Measurements from ENCODE around the gene ARL4D.
A peak's percentile ranks its signal among the peaks of the same experiment; 100 is the strongest.
"Not testable (repeated sequence)": the region's sequence is repeated elsewhere in the genome, so short reads cannot be mapped to it uniquely, and the experiment has no call there.

ARL4D gene

GRCh38 chr17:43398724-43399595 lies at the start of gene ARL4D:
Gene ARL4D (plus strand): TSS chr17:43398993. CDS start chr17:43399733, 740 bp downstream.
- peak; percentile 50 to 74 for DNase-seq

GRCh38 chr17:43349142-43349541 lies 49.7 kb upstream of the ARL4D start:
- DNase-seq = no peak

DNA sequence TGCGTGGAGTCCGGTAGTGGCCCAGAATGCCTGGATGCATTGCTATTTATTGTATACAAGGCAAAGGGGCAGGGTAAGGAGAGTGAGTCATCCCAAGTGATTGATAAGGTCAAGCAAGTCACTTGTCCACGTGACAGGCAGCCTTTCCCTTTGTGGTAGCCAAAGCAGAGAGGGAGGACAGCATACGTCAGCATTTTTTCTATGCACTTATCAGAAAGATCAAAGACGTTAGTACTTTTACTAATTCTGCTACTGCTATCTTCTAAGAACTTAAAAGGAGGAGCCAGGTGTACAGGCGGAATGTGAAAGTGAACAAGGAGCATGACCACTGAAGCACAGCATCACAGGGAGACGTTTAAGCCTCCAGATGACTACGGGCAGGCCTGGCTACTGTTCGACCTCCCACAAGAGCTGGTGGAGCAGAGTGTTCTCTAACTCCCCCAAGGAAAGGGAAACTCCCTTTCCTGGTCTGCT lies 47.9 kb upstream of the ARL4D start:
- DNase-seq = no peak

- no peak for DNase-seq
These were observed 47.1 kb upstream of the ARL4D start for GRCh38 chr17:43351691-43352090.

DNA sequence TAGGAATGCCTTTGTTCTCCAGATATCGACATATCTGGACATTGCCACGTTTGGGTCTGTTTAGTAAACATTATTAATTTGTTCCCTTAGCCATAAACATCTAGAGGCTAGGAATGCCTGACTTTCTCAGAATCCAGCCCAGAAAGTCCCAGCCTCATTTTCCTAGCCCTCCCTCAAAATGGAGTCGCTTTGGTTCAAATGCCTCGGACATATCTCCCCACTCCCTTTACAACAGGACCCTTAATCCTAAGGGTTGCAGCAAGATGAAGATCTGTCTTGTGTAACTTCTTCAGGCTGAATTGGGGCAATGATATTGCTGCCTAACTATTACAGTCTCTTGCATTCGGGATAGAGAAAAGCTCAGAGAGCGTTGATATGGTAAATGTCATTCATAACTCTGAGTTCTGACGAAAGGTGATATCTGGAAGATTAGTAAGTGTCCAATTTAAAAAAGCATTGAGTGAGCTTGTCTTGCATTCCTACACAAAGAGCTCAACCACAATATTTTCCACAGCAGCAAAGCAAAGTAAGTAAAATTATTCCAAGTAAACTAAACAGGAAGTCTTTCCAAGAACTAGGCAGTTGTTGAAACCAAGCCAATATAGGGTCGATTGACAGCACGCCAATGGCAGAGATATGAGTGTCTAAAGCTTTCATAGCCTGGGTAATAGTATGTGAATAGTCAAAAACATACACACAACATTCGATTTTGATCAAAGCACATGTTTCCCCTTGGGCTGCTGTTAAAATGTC lies 46.0 kb upstream of the ARL4D start:
- DNase-seq = no peak

GRCh38 chr17:43353393-43353792 lies 45.4 kb upstream of the ARL4D start:
- DNase-seq = no peak

DNA sequence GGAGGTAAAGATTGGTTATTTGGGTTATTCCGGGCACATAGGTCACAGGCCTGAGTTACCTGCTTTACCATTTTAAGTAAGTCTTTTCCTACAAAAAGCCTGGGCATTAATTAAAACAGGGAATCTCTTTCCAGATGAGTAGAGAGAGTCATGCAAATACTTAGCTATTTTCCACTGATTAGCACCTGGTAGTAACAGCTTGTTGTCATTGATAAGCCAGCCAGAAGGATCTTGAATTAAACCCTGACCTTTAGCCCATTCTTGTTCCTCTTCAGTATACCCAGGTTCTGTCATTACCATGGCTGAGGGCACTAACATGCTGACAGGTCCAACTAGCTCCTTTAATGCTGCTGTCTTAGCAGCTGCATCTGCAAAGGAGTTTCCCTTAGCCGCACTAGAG lies 44.4 kb upstream of the ARL4D start:
- no peak for DNase-seq

GRCh38 chr17:43356450-43356849 lies 42.3 kb upstream of the ARL4D start:
- DNase-seq = no peak

- no peak for DNase-seq
These were observed 41.8 kb upstream of the ARL4D start for GRCh38 chr17:43356999-43357398.

DNA sequence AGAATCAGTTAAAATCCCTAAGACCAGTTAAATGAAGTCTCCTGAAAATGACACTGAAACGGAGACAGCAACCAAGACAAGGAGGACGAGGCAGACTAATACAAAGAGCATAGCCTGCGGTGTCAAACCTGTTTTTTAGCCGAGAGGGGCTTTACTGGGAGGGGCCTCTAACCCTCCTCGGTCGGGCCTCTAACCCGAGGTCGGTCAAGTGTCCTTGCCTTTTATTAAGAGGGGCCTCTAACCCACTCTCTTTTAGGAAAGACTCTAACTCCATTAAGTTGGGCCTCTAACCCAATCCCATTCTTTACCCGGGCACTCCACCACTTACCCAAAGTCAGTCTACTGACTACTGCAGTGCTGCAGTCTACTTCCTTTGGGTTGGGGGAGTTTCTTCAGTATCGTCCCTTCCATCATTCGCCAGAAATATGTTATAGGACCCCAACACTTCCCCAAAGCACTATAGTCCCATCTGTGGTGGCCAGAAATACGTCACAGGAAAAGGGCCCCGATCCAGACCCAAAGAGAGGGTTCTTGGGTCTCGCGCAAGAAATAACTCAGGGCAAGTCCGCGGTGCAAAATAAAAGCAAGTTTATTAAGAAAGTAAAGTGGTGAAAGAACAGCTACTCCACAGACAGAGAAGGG lies 39.2 kb upstream of the ARL4D start:
- no peak for DNase-seq

- peak in 1 of 2 donors; percentile 69 for DNase-seq
These were observed 38.4 kb upstream of the ARL4D start for GRCh38 chr17:43360376-43360738.

GRCh38 chr17:43360739-43361505 lies 37.9 kb upstream of the ARL4D start:
- peak; percentile 61 to 99 for DNase-seq

DNA sequence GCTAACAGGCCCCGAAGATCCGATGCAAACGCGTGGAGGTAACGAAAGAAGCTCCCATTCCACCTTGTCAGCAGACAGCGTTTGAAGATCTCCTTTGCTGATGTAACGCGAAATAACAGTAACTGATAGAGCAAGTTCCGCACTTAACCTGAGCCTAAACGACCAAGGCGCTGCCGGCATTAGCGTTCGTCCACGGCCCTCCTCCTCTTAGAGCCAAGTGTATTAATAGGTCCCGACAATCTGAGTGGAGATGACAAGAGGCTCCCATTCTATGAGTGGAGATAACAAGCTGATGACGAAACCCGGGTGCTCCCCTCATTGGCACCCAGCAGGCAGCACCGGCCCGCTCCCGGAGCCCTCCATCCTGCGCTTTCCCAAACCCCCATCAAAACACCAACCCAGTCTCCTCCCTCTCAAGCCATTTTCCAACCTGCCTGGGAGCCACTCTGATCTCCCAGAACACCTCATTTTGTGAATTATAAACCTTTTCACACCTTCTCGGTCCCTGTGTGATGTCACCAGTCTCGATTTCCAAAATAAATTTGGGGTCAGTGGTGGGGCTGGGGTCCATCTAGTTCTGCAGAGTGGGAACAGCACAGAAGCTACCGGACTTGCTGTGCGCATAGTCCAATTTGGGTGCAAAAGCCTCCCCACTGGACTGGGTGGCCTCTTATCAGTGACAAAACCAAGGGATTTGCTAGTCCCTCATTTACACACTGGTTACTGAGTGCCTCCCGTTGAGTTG lies 35.4 kb upstream of the ARL4D start:
- no peak for DNase-seq

GRCh38 chr17:43363926-43364285 lies 34.9 kb upstream of the ARL4D start:
- no peak for DNase-seq

DNA sequence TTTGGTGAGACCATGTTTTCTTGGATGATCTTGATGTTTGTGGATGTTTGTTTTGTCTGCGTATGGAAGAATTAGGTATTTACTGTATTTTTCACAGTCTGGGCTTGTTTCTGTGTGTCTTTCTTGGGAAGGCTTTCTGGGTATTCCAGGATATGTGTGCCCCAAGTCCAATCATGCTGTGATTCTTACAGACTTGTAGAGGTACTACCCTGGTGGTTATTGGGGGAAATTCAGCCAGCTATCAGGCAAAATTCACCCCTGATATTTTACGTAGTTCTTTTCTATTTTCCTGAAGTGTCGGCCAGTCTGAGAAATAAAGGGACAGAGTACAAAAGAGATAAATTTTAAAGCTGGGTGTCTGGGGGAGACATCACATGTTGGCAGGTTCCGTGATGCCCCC lies 33.4 kb upstream of the ARL4D start:
- no peak for DNase-seq

DNA sequence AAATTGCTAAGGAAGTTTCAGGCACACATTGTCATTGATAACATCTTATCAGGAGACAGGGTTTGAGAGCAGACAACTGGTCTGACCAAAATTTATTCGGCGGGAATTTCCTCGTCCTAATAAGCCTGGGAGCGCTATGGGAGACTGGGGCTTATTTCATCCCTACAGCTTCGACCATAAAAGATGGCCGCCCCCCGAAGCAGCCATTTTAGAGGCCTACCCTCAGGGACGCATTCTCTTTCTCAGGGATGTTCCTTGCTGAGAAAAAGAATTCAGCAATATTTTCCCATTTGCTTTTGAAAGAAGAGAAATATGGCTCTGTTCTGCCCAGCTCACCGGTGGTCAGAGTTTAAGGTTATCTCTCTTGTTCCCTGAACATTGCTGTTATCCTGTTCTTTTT lies 32.9 kb upstream of the ARL4D start:
- DNase-seq = not testable (repeated sequence)

GRCh38 chr17:43366891-43367736 lies 31.7 kb upstream of the ARL4D start:
- DNase-seq = no peak

DNA sequence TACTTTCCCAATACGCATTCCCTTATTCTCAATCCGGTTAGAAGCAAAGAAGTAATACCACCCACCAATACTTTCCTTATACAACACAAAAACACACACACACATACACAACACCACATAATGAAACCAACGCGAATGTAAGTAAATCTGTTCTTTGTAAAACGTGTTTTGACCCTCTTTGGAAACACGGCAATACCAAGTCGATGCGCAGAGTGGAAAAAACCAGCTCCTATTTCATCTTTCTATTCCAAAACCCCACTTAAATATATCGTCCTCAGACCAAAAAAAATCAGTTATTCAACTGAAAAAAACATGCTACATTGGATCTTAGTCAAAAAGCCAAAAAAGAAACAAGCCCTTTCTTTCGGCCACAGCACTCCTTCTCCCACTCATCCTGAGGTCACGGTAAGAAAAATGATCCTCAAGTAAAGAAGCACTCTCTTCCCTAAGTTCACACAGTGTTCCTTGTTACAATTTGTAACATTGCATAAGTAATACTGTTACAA lies 31.0 kb upstream of the ARL4D start:
- DNase-seq = peak in 1 of 2 donors; percentile 94

DNA sequence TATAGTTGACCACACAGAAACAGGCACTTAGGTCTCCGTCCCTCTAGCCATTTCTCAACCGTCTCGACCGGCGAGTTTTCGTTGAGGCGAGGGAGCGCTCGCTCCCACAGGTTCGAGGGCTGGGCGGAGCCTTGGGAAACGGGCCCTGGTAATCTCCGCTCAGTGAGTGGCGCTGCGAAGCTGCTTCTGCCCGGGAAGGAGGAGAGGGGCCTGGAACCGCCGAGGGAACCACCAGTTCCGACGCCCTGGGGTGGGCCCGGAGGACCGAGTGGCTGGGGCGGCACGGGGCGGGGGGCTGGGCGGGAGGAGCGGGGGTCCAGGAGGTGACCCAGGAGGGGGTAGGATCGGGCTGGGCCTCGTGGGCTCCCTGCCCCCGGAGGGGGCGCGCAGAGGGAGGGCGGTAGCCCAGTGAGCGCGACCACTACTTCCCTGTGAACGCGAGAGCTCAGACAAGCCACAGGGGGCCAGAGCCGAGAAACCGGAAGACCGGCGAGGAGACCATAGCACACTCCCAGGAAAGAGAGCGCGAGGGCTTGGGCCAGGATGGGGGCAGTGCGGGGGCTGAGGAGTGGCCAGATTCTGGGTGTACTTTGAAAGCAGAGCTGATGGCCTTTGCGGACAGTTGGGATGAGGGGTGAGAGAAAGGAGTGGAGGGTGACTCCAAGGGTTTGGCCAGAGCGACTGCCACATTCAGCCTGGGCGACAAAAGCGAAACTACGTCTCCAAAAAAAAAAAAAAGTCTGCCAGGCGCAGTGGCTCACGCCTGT lies 29.9 kb upstream of the ARL4D start:
- peak; percentile 77 to 78 for DNase-seq

DNA sequence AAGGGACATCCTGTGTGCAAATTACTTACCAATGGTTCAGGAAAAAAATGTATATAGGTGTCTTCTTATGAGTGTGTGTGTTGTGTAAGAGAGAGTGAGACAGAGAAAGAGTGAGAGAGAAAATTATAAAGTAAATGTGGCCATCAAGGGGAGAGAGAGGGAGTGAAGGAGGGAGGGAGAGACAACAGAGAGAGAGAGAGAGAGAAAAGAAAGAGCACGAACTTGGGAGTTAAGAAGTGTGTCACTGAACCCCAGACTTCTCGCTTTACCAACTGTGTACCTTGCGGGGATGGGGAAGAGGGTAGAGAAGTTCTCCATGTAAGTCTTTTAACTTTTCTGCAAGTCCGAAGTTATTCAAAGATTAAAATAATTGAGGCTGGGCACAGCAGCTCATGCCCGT lies 28.8 kb upstream of the ARL4D start:
- DNase-seq = no peak
